Measurements from ENCODE around the gene ZNHIT6.

The ZNHIT6 gene

GRCh38 chr1:85621430-85621829 lies 86.8 kb downstream of the ZNHIT6 start:
- Mint-ChIP-seq H3K36me3 (ENCODE audit: low read depth) (peaks cover 12% of the 10 kb centered on the region), H3K9me3 (peaks cover 25% of the 10 kb centered on the region)

DNA sequence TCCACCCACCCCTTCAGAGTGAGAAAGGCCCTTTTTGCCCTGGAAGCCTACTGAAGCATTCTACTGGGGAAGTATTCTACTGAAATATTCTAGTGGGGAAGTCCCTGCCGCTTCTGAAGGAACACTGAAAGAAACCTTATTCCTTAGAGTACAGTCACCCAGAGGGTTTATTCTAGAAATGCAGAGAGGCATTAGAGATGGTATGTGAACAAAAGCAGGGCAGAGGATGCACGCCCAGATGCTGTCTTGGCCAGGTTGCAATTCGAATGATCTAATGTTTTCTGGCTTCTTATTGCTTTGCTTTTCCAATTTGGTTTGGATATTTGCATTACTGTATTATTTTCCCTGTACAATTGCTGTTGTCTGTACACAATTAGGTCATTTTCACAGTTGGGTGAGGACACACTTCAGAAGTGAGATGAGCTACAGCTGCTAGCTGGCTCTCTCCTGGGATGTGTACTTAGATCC lies 90.6 kb downstream of the ZNHIT6 start:
- Mint-ChIP-seq H3K36me3 (ENCODE audit: low read depth) (peaks cover 9% of the 10 kb centered on the region), H3K4me3 (no peak overlapping the region), H3K4me1 (ENCODE audit: low read depth) (no peaks in the 10 kb centered on the region)

More at GRCh38 chr1:85621430-85621829, 86.8 kb downstream of the ZNHIT6 start:
- no peak overlapping the region for H3K27ac Mint-ChIP-seq
- H3K4me1 Mint-ChIP-seq (ENCODE audit: low read depth): peaks cover 6% of the 10 kb centered on the region
- H3K4me3 Mint-ChIP-seq: no peak overlapping the region
- no peak for DNase-seq (ENCODE audit: low spot score)
- H3K27me3 Mint-ChIP-seq (ENCODE audit: low read depth): no peaks in the 10 kb centered on the region

GRCh38 chr1:85616736-85617135 lies 91.5 kb downstream of the ZNHIT6 start:
- no peaks in the 10 kb centered on the region for H3K4me1 Mint-ChIP-seq (ENCODE audit: low read depth)
- no peaks in the 10 kb centered on the region for H3K27me3 Mint-ChIP-seq (ENCODE audit: low read depth)
- DNase-seq (ENCODE audit: low spot score): no peak
- H3K9me3 Mint-ChIP-seq: peaks cover 15% of the 10 kb centered on the region
- peaks cover 5% of the 10 kb centered on the region for H3K36me3 Mint-ChIP-seq (ENCODE audit: low read depth)
- no peak overlapping the region for H3K27ac Mint-ChIP-seq
- no peak overlapping the region for H3K4me3 Mint-ChIP-seq

More for the DNA sequence above, 90.6 kb downstream of the ZNHIT6 start:
- DNase-seq (ENCODE audit: low spot score): no peak
- Mint-ChIP-seq H3K9me3 (peaks cover 22% of the 10 kb centered on the region), H3K27me3 (ENCODE audit: low read depth) (no peaks in the 10 kb centered on the region), H3K27ac (no peak overlapping the region)

GRCh38 chr1:85616364-85616705 lies 91.9 kb downstream of the ZNHIT6 start:
- no peaks in the 10 kb centered on the region for H3K27me3 Mint-ChIP-seq (ENCODE audit: low read depth)
- H3K4me3 Mint-ChIP-seq: no peak overlapping the region
- H3K9me3 Mint-ChIP-seq: peaks cover 12% of the 10 kb centered on the region
- no peak overlapping the region for H3K27ac Mint-ChIP-seq
- no peak for DNase-seq (ENCODE audit: low spot score)
- H3K4me1 Mint-ChIP-seq (ENCODE audit: low read depth): no peaks in the 10 kb centered on the region
- peaks cover 3% of the 10 kb centered on the region for H3K36me3 Mint-ChIP-seq (ENCODE audit: low read depth)

DNA sequence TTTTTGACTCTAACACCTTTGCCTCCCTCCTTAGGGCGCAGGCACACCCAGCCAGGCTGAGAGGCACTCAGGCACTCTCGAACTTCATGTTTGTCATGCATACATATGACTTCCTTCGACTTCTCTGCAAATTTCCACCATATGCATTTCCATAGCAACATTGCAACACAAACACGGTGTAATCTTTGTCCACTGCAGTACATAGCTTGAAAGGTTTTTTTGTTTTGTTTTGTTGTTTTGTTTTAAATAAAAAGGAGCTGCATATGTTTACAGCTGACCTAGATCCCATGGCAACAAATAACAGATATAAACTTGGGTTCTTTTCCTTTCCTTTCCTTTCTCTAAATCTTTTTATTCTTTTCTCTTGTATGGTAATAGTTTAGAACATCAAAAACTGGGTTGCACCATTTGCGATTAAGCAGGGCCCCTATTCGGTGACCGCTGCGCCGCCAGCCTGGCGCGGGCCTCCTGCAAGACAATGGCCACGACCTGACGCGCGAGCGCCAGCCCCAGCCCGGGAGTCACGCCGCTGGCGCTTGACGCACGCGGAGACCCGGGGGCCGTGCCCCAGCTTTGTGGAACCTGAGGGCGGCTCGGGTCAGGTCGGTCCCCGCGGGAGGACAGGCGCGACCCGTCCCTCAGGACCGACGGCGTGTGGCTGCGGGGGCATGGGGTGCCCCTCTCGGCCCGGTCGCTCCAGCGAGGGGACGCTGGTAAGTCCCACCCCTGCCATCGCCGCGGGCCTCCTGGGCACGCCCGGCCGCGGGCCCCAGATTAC lies 92.5 kb downstream of the ZNHIT6 start:
- no peak overlapping the region for H3K27ac Mint-ChIP-seq
- no peak overlapping the region for H3K4me3 Mint-ChIP-seq
- no peaks in the 10 kb centered on the region for H3K4me1 Mint-ChIP-seq (ENCODE audit: low read depth)
- DNase-seq (ENCODE audit: low spot score): no peak
- peaks cover 2% of the 10 kb centered on the region for H3K36me3 Mint-ChIP-seq (ENCODE audit: low read depth)
- H3K9me3 Mint-ChIP-seq: peaks cover 6% of the 10 kb centered on the region
- H3K27me3 Mint-ChIP-seq (ENCODE audit: low read depth): no peaks in the 10 kb centered on the region

- no peaks in the 10 kb centered on the region for H3K9me3 Mint-ChIP-seq
- H3K27me3 Mint-ChIP-seq (ENCODE audit: low read depth): no peaks in the 10 kb centered on the region
- no peaks in the 10 kb centered on the region for H3K36me3 Mint-ChIP-seq (ENCODE audit: low read depth)
- no peak overlapping the region for H3K27ac Mint-ChIP-seq
- no peak for DNase-seq (ENCODE audit: low spot score)
- no peaks in the 10 kb centered on the region for H3K4me1 Mint-ChIP-seq (ENCODE audit: low read depth)
- no peak overlapping the region for H3K4me3 Mint-ChIP-seq
Observed at GRCh38 chr1:85612704-85613361, 95.4 kb downstream of the ZNHIT6 start.

DNA sequence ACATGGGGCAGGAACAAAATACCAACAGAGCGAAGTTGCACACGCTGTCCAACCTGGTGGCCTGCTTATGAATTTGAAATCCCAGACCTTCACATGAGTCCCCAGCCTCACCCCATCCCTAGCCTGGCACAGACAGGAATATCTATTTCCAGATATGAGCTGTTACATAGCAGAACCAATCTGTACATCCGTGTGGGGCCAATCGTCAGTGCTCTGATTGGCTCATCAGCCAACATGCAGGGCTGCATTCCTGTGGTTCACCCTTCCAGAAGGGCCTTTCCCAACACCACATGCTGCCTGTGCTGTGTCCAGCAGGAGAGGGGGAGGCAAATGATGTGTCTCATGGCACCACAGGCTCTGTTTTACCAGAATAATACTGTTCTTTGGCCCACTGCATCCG lies 96.4 kb downstream of the ZNHIT6 start:
- Mint-ChIP-seq H3K4me1 (ENCODE audit: low read depth) (no peaks in the 10 kb centered on the region), H3K36me3 (ENCODE audit: low read depth) (no peaks in the 10 kb centered on the region), H3K27me3 (ENCODE audit: low read depth) (no peaks in the 10 kb centered on the region), H3K27ac (no peak overlapping the region), H3K4me3 (no peak overlapping the region), H3K9me3 (no peaks in the 10 kb centered on the region)
- DNase-seq (ENCODE audit: low spot score): no peak

GRCh38 chr1:85611425-85611824 lies 96.8 kb downstream of the ZNHIT6 start:
- DNase-seq (ENCODE audit: low spot score): no peak
- Mint-ChIP-seq H3K9me3 (no peaks in the 10 kb centered on the region), H3K36me3 (ENCODE audit: low read depth) (no peaks in the 10 kb centered on the region), H3K4me3 (no peak overlapping the region), H3K27ac (no peak overlapping the region), H3K4me1 (ENCODE audit: low read depth) (no peaks in the 10 kb centered on the region), H3K27me3 (ENCODE audit: low read depth) (no peaks in the 10 kb centered on the region)

- Mint-ChIP-seq H3K9me3 (no peaks in the 10 kb centered on the region), H3K36me3 (ENCODE audit: low read depth) (no peaks in the 10 kb centered on the region), H3K27ac (no peak overlapping the region), H3K27me3 (ENCODE audit: low read depth) (no peaks in the 10 kb centered on the region), H3K4me1 (ENCODE audit: low read depth) (no peaks in the 10 kb centered on the region), H3K4me3 (no peak overlapping the region)
- no peak for DNase-seq (ENCODE audit: low spot score)
Observed at GRCh38 chr1:85609976-85610375, 98.3 kb downstream of the ZNHIT6 start.

GRCh38 chr1:85608851-85609250 lies 99.4 kb downstream of the ZNHIT6 start:
- H3K9me3 Mint-ChIP-seq: no peaks in the 10 kb centered on the region
- no peak overlapping the region for H3K27ac Mint-ChIP-seq
- H3K4me1 Mint-ChIP-seq (ENCODE audit: low read depth): no peaks in the 10 kb centered on the region
- H3K36me3 Mint-ChIP-seq (ENCODE audit: low read depth): no peaks in the 10 kb centered on the region
- no peak for DNase-seq (ENCODE audit: low spot score)
- no peak overlapping the region for H3K4me3 Mint-ChIP-seq
- no peaks in the 10 kb centered on the region for H3K27me3 Mint-ChIP-seq (ENCODE audit: low read depth)

- H3K27me3 Mint-ChIP-seq (ENCODE audit: low read depth): no peaks in the 10 kb centered on the region
- DNase-seq (ENCODE audit: low spot score): no peak
- no peak overlapping the region for H3K27ac Mint-ChIP-seq
- H3K9me3 Mint-ChIP-seq: no peaks in the 10 kb centered on the region
- H3K4me1 Mint-ChIP-seq (ENCODE audit: low read depth): no peaks in the 10 kb centered on the region
- H3K4me3 Mint-ChIP-seq: no peak overlapping the region
- no peaks in the 10 kb centered on the region for H3K36me3 Mint-ChIP-seq (ENCODE audit: low read depth)
Observed at GRCh38 chr1:85607921-85608265, 100.3 kb downstream of the ZNHIT6 start.

DNA sequence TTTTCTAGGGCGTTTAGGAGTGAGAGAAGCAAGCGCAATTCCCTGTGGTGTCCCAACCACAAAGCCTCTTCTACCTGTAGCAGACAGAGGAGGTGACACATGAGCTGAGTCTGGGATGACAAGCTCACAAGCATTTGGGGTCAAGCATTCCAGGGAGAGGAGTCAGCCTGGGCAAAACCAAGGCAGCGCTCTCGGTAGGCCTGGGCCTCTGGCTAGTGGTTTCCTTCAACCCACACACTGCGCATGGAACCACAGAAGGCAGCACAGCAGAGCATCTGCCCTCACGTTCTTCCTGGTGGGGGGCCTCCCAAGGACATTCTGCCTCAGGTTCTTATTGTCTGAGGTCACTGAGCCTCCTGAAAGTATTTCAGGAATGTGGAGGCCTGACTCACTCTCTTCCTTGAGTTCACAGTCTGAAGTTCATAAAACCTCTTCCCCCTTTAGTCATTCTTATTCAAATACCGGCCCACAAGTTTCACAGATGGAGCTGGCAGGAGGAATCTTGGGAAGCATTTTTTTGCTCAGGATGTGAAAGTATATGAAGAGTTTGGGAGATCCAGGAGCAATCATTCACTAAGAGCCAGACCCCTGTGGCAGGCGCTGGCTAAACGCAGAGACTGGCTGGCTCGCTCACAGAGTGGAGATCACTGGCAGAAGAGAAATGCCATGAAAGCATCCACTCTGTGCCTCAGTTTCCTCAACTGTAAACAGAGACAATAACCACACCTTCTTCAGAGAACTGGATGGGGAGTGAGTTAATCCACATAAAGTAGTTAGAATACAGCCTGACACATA lies 100.9 kb downstream of the ZNHIT6 start:
- DNase-seq (ENCODE audit: low spot score): no peak
- Mint-ChIP-seq H3K27ac (no peak overlapping the region), H3K36me3 (ENCODE audit: low read depth) (no peaks in the 10 kb centered on the region), H3K27me3 (ENCODE audit: low read depth) (no peaks in the 10 kb centered on the region), H3K4me1 (ENCODE audit: low read depth) (no peaks in the 10 kb centered on the region), H3K4me3 (no peak overlapping the region), H3K9me3 (no peaks in the 10 kb centered on the region)

DNA sequence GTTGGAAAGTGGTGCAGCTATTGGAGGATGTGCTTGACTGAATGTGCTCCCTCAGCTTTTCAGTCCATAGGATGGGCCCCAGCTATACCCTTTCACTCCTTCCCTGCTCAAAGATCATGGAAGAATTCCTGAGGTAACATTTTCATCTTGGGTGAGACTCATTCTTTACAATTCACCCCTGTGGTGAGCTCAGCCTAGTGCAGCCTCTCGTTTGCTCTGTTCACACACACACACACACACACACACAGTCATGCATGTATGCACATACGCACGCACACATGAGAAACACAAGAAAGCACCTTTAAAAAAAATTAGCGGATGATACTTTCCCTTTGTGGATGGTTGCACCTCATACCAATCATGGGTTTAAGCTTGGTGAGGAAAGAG lies 101.8 kb downstream of the ZNHIT6 start:
- H3K4me1 Mint-ChIP-seq (ENCODE audit: low read depth): no peaks in the 10 kb centered on the region
- no peaks in the 10 kb centered on the region for H3K27me3 Mint-ChIP-seq (ENCODE audit: low read depth)
- H3K4me3 Mint-ChIP-seq: no peak overlapping the region
- no peaks in the 10 kb centered on the region for H3K36me3 Mint-ChIP-seq (ENCODE audit: low read depth)
- no peak for DNase-seq (ENCODE audit: low spot score)
- H3K9me3 Mint-ChIP-seq: no peaks in the 10 kb centered on the region
- no peak overlapping the region for H3K27ac Mint-ChIP-seq

All from T-helper 2 cell treated with Interferon-gamma antibody and Interleukin-4, amounts not matched to agents 5 μg/mL and 100 μg/mL, for 36 hours (primary cell).